Neural crest cell (in vitro differentiated cells): ENCODE results near the gene DUSP1. TPM values are rescaled to one million over a fixed set of nuclear protein-coding genes. Genes with fewer than 3 reads are reported as not detected.
A peak's percentile ranks its signal among the peaks of the same experiment; 100 is the strongest.

ENCODE experiments used
- DNase-seq: peaks from one replicate; pipeline ENCODE4 v3.0.0; 2021; ENCODE audit warnings: low read depth, mixed read lengths, low spot score
- H3K27ac Mint-ChIP-seq: one replicate; pipeline ENCODE4 v1.8.0; 2021; ENCODE audit warnings: mild to moderate bottlenecking, mixed read lengths; ENCODE audit not compliant: unreplicated experiment
- H3K27me3 Mint-ChIP-seq: 2 replicates; pipeline ENCODE4 v1.8.0; 2021; ENCODE audit warnings: low read depth, mild to moderate bottlenecking, mixed read lengths
- H3K36me3 Mint-ChIP-seq: 2 replicates; pipeline ENCODE4 v1.8.0; 2021; ENCODE audit warnings: low read depth, mild to moderate bottlenecking, mixed read lengths
- H3K4me1 Mint-ChIP-seq: 2 replicates; pipeline ENCODE4 v1.8.0; 2021; ENCODE audit warnings: mixed read lengths
- H3K4me3 Mint-ChIP-seq: one replicate; pipeline ENCODE4 v1.8.0; 2021; ENCODE audit warnings: mild to moderate bottlenecking, mixed read lengths
- H3K9me3 Mint-ChIP-seq: 2 replicates; pipeline ENCODE4 v1.8.0; 2021; ENCODE audit warnings: mixed read lengths
- total RNA-seq: library from RNA; stranded (reverse); gene quantifications from 2 replicates; pipeline ENCODE4 v1.2.1, GENCODE V29; 2021
- TF ChIP-seq, protein P1 (sequence below): fragments of 200-600 bp; sonication (generic); conservative IDR thresholded peaks from 2 replicates; pipeline ENCODE4 v1.5.0; 2021; ENCODE audit warnings: antibody characterized with exemption, mild to moderate bottlenecking

The DUSP1 gene
- total RNA-seq, 1 donor from 2014 or later, result 20.9 TPM

DNA sequence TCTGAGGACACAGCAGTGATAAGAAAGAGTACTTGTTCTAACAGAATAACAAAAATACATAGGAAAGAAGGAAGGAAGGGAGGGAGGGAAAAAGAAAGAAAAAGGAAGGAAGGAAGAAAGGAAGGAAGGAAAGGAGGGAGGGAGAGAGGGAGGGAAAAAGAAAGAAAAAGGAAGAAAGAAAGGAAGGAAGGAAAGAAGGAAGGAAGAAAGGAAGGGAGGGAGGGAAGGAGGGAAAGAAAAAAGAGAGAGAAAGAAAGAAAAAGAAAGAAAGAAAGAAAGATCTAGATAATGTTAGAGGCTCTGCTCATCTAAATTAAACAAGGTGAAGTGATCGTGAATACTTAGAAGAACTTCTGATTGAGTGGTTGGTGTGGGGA, 29.8 kb downstream of the DUSP1 start:
- Mint-ChIP-seq H3K4me1 (no peaks in the 10 kb centered on the region), H3K27me3 (no peaks in the 10 kb centered on the region), H3K27ac (no peak overlapping the region), H3K4me3 (no peak overlapping the region), H3K9me3 (no peaks in the 10 kb centered on the region), H3K36me3 (no peaks in the 10 kb centered on the region)
- DNase-seq, result no peak
- TF ChIP-seq, protein P1, sequence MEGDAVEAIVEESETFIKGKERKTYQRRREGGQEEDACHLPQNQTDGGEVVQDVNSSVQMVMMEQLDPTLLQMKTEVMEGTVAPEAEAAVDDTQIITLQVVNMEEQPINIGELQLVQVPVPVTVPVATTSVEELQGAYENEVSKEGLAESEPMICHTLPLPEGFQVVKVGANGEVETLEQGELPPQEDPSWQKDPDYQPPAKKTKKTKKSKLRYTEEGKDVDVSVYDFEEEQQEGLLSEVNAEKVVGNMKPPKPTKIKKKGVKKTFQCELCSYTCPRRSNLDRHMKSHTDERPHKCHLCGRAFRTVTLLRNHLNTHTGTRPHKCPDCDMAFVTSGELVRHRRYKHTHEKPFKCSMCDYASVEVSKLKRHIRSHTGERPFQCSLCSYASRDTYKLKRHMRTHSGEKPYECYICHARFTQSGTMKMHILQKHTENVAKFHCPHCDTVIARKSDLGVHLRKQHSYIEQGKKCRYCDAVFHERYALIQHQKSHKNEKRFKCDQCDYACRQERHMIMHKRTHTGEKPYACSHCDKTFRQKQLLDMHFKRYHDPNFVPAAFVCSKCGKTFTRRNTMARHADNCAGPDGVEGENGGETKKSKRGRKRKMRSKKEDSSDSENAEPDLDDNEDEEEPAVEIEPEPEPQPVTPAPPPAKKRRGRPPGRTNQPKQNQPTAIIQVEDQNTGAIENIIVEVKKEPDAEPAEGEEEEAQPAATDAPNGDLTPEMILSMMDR, result no peak

DNA sequence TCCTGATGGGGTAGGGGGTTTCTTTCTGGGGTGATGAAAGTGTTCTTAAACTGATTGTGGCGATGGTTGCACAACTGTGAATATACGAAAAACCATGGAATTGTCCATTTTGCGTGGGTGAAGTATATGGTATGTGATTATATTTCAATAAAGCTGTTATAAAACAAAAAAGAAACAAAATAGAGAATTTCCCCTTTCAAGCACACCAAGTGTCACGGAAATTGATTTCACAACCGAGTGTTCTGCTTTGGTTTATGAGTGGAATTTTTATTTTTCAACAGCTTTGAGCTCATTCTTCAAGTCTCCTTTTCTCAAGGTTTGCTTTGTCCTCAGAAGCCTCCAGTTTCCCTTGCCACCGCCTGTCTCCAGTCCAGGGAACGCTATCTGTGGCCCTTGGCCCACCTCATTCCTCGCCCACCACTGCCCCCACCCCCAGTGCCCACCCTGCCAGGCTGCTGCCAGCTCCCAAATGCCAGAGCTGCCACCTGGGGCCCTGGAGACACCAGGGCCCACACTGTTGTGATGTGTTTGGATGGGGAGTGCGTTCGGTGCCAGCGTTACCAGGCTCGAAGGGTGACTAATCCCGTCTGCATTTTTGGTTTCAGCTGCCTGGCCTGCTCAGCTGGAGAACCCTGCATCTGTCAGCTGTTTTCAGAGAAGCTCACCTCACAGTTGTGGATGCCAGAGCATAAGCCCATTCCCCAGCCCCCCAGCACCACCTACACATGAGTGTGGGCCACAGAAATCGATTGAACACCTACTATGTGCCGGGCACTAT, 30.4 kb downstream of the DUSP1 start:
- Mint-ChIP-seq H3K27ac (no peak overlapping the region), H3K4me1 (no peaks in the 10 kb centered on the region)

DNA sequence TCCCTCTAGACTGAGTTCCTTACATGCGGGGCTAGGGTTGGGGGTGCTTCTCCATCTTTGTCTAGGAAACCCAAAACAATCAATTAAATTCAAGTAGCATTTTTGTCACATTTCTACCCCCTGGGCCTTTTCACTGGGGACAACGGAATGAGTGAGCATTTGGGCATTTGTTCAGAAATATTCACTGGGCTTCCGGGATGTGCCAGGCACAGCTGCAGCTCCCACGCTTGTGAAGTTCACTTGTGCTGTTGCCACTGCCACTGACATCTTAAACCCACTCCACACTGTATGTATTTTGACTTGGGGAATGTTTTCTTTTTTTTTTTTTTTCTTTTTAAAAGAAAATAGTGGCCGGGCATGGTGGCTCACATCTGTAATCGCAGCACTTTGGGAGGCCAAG, 31.6 kb downstream of the DUSP1 start:
- H3K4me3 Mint-ChIP-seq, result no peak overlapping the region
- H3K27me3 Mint-ChIP-seq, result no peaks in the 10 kb centered on the region
- no peaks in the 10 kb centered on the region for H3K36me3 Mint-ChIP-seq
- no peaks in the 10 kb centered on the region for H3K4me1 Mint-ChIP-seq
- no peak for DNase-seq
- no peak overlapping the region for H3K27ac Mint-ChIP-seq
- no peaks in the 10 kb centered on the region for H3K9me3 Mint-ChIP-seq
- TF ChIP-seq, protein P1, result no peak

More for the DNA sequence above, 30.4 kb downstream of the DUSP1 start:
- no peak for DNase-seq
- H3K27me3 Mint-ChIP-seq, result no peaks in the 10 kb centered on the region
- H3K4me3 Mint-ChIP-seq, result no peak overlapping the region
- H3K9me3 Mint-ChIP-seq, result no peaks in the 10 kb centered on the region
- H3K36me3 Mint-ChIP-seq, result no peaks in the 10 kb centered on the region
- TF ChIP-seq, protein P1, result no peak

DNA sequence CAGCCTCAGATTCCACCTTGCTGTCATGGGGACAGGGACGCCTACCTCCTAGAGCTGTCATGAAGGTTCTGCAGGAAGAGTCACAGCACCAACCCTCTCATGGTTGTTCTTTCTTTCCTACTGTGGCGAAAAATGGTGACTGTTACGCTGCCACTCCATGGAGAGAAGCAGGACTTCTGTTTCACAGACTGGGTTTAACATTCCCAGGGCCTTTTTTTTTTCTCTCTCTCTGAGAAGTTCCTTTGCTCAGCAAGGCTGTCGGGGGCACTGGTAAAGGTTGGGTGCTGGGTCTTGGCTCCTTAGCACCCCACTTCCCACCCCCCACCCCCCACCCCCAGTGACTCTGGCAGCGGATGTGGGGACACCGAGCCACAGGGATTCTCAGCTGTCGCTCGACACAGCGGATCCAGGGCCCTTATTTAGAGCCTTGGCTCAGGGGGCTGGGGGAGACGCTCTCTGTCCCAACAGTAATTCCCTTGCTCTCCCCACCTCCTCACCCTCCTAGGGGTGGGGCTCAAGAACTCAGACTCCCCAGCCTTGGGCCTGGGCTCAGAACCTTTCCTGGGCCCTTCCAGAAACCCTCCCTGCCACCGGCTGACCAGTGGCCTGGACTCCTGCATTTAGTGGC, 34.4 kb downstream of the DUSP1 start:
- TF ChIP-seq, protein P1, result no peak
- no peaks in the 10 kb centered on the region for H3K4me1 Mint-ChIP-seq
- H3K27ac Mint-ChIP-seq, result no peak overlapping the region
- H3K9me3 Mint-ChIP-seq, result no peaks in the 10 kb centered on the region
- DNase-seq, result no peak
- H3K27me3 Mint-ChIP-seq, result no peaks in the 10 kb centered on the region
- H3K4me3 Mint-ChIP-seq, result no peak overlapping the region
- H3K36me3 Mint-ChIP-seq, result no peaks in the 10 kb centered on the region

DNA sequence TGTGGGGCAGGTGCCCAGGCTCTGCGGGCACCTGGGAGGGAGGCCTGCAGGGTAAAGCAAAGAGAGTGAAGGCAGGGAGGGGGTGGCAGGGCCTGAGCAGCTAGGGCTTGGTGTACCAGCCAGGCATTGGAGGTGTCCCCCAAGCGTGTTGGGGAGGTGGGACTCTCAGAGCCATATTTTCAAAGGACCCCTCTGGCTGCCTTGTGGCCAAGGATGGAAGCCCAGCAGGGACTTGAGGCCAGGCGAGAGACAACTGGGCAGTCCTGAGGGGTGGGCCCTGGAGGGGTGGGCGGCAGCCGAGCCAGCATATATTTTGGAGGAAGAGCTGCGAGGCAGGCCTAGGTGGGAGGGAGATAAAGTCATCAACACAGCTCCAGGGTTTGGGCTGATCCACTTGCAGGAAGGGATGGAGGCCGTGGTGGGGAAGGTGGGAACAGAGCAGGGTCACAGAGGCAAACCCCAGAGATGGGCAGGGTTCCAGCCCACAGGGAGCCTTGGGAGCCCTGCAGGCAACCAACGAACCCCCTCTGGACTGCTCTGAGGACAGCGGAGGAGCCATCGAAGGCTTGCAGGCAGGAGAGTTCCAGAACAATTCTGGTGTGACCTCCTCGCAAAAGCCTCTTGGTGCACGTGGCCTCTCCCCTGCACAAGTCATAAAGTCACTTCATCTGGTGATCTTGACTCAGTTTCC, 35.7 kb downstream of the DUSP1 start:
- Mint-ChIP-seq H3K36me3 (no peaks in the 10 kb centered on the region), H3K4me3 (no peak overlapping the region), H3K27ac (peak overlapping the region; percentile 68), H3K4me1 (no peaks in the 10 kb centered on the region), H3K27me3 (no peaks in the 10 kb centered on the region), H3K9me3 (no peaks in the 10 kb centered on the region)
- no peak for DNase-seq
- TF ChIP-seq, protein P1, result no peak
